Upper lobe of left lung (tissue), 6 donors: ENCODE data around the gene CMIP. TPM values are rescaled to one million over a fixed set of nuclear protein-coding genes. Genes with fewer than 3 reads are reported as not detected.

ENCODE experiments used
- ATAC-seq, 2 donors: fragments of 200-7000 bp; cut with Tn5 transposase; one replicate each; pipeline ENCODE4 v1.9.1; 2022; ENCODE audit warnings: mild to moderate bottlenecking in 2 of 2, moderate library complexity in 2 of 2; ENCODE audit not compliant: low FRiP score in 2 of 2
- DNase-seq, 2 donors: peaks; one replicate each; pipeline ENCODE4 v3.0.0-alpha.2; 2019 to 2020
- H3K27ac ChIP-seq, 4 donors: fragments of 200-600 bp; sonication (generic); one replicate each; pipeline ENCODE4 v1.5.1; 2016 to 2019
- H3K27me3 ChIP-seq, 4 donors: fragments of 200-600 bp; sonication (generic); one replicate each; pipeline ENCODE4 v1.5.1; 2017 to 2019
- H3K36me3 ChIP-seq, 4 donors: fragments of 200-600 bp; sonication (generic); one replicate each; pipeline ENCODE4 v1.5.1; 2016 to 2019
- H3K4me1 ChIP-seq, 4 donors: fragments of 200-600 bp; sonication (generic); one replicate each; pipeline ENCODE4 v1.5.1; 2018 to 2019
- H3K4me3 ChIP-seq, 4 donors: fragments of 200-600 bp; sonication (generic); one replicate each; pipeline ENCODE4 v1.5.1; 2017 to 2019; ENCODE audit warnings: mild to moderate bottlenecking in 2 of 4, moderate library complexity in 1 of 4
- H3K9me3 ChIP-seq, 4 donors: fragments of 200-600 bp; sonication (generic); one replicate each; pipeline ENCODE4 v1.5.1; 2018 to 2019
- CTCF ChIP-seq, 6 experiments: fragments of 450-650 bp in 4 of 6; fragments of 200-600 bp in 2 of 6; sonication (generic) in 2 of 6; IDR thresholded peaks; one replicate each; pipeline ENCODE4 v1.5.1; 2016 to 2019; ENCODE audit warnings: antibody characterized with exemption in 6 of 6
- EP300 ChIP-seq, 4 donors: sonication (generic); formaldehyde crosslinking; IDR thresholded peaks; one replicate each; pipeline ENCODE4 v1.5.1; 2017; ENCODE audit warnings: antibody characterized with exemption in 4 of 4, control low read depth in 2 of 4
- POLR2A ChIP-seq, 4 donors: fragments of 450-650 bp; IDR thresholded peaks; one replicate each; pipeline ENCODE4 v1.5.1; 2016 to 2017; ENCODE audit warnings: antibody characterized with exemption in 4 of 4, mild to moderate bottlenecking in 2 of 4
- POLR2AphosphoS5 ChIP-seq, 2 donors: sonication (generic); formaldehyde crosslinking; IDR thresholded peaks; one replicate each; pipeline ENCODE4 v1.5.1; 2017; ENCODE audit warnings: antibody characterized with exemption in 2 of 2
- WGBS, 2 donors: methylation state at CpG; one replicate each; pipeline ENCODE4 v1.1.5; 2017 to 2018; 5-methylcytosine and 5-hydroxymethylcytosine counted together
- total RNA-seq, 6 donors: library from RNA; depleted of rRNA in 4 of 6; stranded (reverse); fragments of >200 nt in 4 of 6; gene quantifications; one replicate each; pipeline versions ENCODE4 v1.1.0 to v1.2.1, GENCODE V29; 2016 to 2021
- donor health status: DM: no; HTN: no; CAD: no; lungs with moderate emphysema.
- donor health status: DM: no; HTN: yes; CAD: no; lungs with severe emphysema.

CMIP gene
- total RNA-seq, 6 donors from 2014 or later: 48.3 to 109 (median 67.6) TPM

GRCh38 chr16:81484908-81485624, 40.5 kb downstream of the CMIP start:
- Histone ChIP-seq H3K4me1 (peaks cover 65 to 99% (median 88%) of the 10 kb centered on the region in 4 donors), H3K36me3 (no peaks in the 10 kb centered on the region), H3K9me3 (no peaks in the 10 kb centered on the region), H3K4me3 (no peak overlapping the region), H3K27ac (peak overlapping the region in 2 of 4 donors; percentile 45 to 81), H3K27me3 (no peaks in the 10 kb centered on the region)
- no peak for ATAC-seq
- no peak for TF ChIP-seq POLR2AphosphoS5 (IDR thresholded peaks at IDR 0.05)
- TF ChIP-seq CTCF (IDR thresholded peaks at IDR 0.05): no peak
- no peak for TF ChIP-seq POLR2A (IDR thresholded peaks at IDR 0.05)
- no peak for TF ChIP-seq EP300 (IDR thresholded peaks at IDR 0.05)
- no peak for DNase-seq
- 65 to 80% methylated on average over 11 of the region's 11 CpGs for WGBS, 2 donors

- 87 to 90% methylated on average over 8 to 21 of the region's 21 CpGs for WGBS, 2 donors
- ATAC-seq: peak in 1 of 2 donors; percentile 34
- no peaks in the 10 kb centered on the region for H3K9me3 ChIP-seq
These were observed 41.4 kb downstream of the CMIP start for GRCh38 chr16:81485824-81486539.

GRCh38 chr16:81486540-81487061, 42.0 kb downstream of the CMIP start:
- H3K36me3 ChIP-seq: no peaks in the 10 kb centered on the region
- ATAC-seq: peak; percentile 32 to 73
- no peak overlapping the region for H3K4me3 ChIP-seq
- WGBS, 2 donors: 64 to 80% methylated on average over 18 to 22 of the region's 22 CpGs
- H3K9me3 ChIP-seq: no peaks in the 10 kb centered on the region
- peaks cover 67 to 99% (median 89%) of the 10 kb centered on the region in 4 donors for H3K4me1 ChIP-seq
- DNase-seq: peak; percentile 53 to 80
- H3K27ac ChIP-seq: peak overlapping the region in 3 of 4 donors; percentile 39 to 43 (median 43)
- no peak for TF ChIP-seq POLR2A (IDR thresholded peaks at IDR 0.05)
- peak in 1 of 2 donors; percentile 8 for TF ChIP-seq POLR2AphosphoS5 (IDR thresholded peaks at IDR 0.05)
- TF ChIP-seq CTCF (IDR thresholded peaks at IDR 0.05): no peak
- TF ChIP-seq EP300 (IDR thresholded peaks at IDR 0.05): no peak
- no peaks in the 10 kb centered on the region for H3K27me3 ChIP-seq

More at GRCh38 chr16:81485824-81486539, 41.4 kb downstream of the CMIP start:
- peaks cover 65 to 99% (median 89%) of the 10 kb centered on the region in 4 donors for H3K4me1 ChIP-seq
- no peak overlapping the region for H3K4me3 ChIP-seq
- no peak for DNase-seq
- no peaks in the 10 kb centered on the region for H3K27me3 ChIP-seq
- no peaks in the 10 kb centered on the region for H3K36me3 ChIP-seq
- TF ChIP-seq CTCF (IDR thresholded peaks at IDR 0.05): no peak
- TF ChIP-seq EP300 (IDR thresholded peaks at IDR 0.05): no peak
- TF ChIP-seq POLR2A (IDR thresholded peaks at IDR 0.05): no peak
- no peak for TF ChIP-seq POLR2AphosphoS5 (IDR thresholded peaks at IDR 0.05)
- H3K27ac ChIP-seq: peak overlapping the region in 3 of 4 donors; percentile 43 to 81 (median 43)

GRCh38 chr16:81487301-81487720, 42.7 kb downstream of the CMIP start:
- H3K36me3 ChIP-seq: no peaks in the 10 kb centered on the region
- WGBS, 2 donors: 80 to 87% methylated on average over 1 to 14 of the region's 14 CpGs
- H3K9me3 ChIP-seq: no peaks in the 10 kb centered on the region
- ATAC-seq (no peak), DNase-seq (peak in 1 of 2 donors; percentile 74)
- H3K4me3 ChIP-seq: no peak overlapping the region
- peak overlapping the region in 3 of 4 donors; percentile 39 to 43 (median 43) for H3K27ac ChIP-seq
- TF ChIP-seq POLR2A (IDR thresholded peaks at IDR 0.05) (no peak), POLR2AphosphoS5 (IDR thresholded peaks at IDR 0.05) (no peak), EP300 (IDR thresholded peaks at IDR 0.05) (no peak), CTCF (IDR thresholded peaks at IDR 0.05) (no peak)
- no peaks in the 10 kb centered on the region for H3K27me3 ChIP-seq
- peaks cover 66 to 99% (median 89%) of the 10 kb centered on the region in 4 donors for H3K4me1 ChIP-seq
